ENCODE measurements around the gene TSPAN31. TPM values are rescaled to one million over a fixed set of nuclear protein-coding genes. Genes with fewer than 3 reads are reported as not detected.

The TSPAN31 gene
- total RNA-seq, 1 donor from 2014 or later, result 33.2 TPM

- H3K36me3 Mint-ChIP-seq, result no peaks in the 10 kb centered on the region
- H3K4me1 Mint-ChIP-seq, result peaks cover 4% of the 10 kb centered on the region
- H3K9me3 Mint-ChIP-seq, result no peaks in the 10 kb centered on the region
- H3K27me3 Mint-ChIP-seq (ENCODE audit: low read depth), result peaks cover 97% of the 10 kb centered on the region
- no peak for TF ChIP-seq CTCF (IDR thresholded peaks at IDR 0.05; ENCODE audit: unreplicated experiment)
- DNase-seq (ENCODE audit: low spot score in 2 of 2, unreplicated experiment in 2 of 2), result no peak
- no peak overlapping the region for H3K4me3 Mint-ChIP-seq
- no peak overlapping the region for H3K27ac Mint-ChIP-seq
Measured at GRCh38 chr12:57729321-57729844, 15.5 kb upstream of the TSPAN31 start.

GRCh38 chr12:57730336-57731067, 14.3 kb upstream of the TSPAN31 start:
- Mint-ChIP-seq H3K36me3 (no peaks in the 10 kb centered on the region), H3K27ac (no peak overlapping the region), H3K9me3 (no peaks in the 10 kb centered on the region), H3K4me3 (no peak overlapping the region), H3K27me3 (ENCODE audit: low read depth) (peaks cover 97% of the 10 kb centered on the region), H3K4me1 (peaks cover 4% of the 10 kb centered on the region)
- TF ChIP-seq CTCF (IDR thresholded peaks at IDR 0.05; ENCODE audit: unreplicated experiment), result no peak
- DNase-seq (ENCODE audit: low spot score in 2 of 2, unreplicated experiment in 2 of 2), result no peak

GRCh38 chr12:57731411-57732080, 13.3 kb upstream of the TSPAN31 start:
- Mint-ChIP-seq H3K27me3 (ENCODE audit: low read depth) (peaks cover 99% of the 10 kb centered on the region), H3K4me1 (peaks cover 4% of the 10 kb centered on the region), H3K9me3 (no peaks in the 10 kb centered on the region), H3K36me3 (no peaks in the 10 kb centered on the region), H3K27ac (no peak overlapping the region), H3K4me3 (no peak overlapping the region)
- TF ChIP-seq CTCF (IDR thresholded peaks at IDR 0.05; ENCODE audit: unreplicated experiment), result no peak
- no peak for DNase-seq (ENCODE audit: low spot score in 2 of 2, unreplicated experiment in 2 of 2)

- Mint-ChIP-seq H3K27ac (no peak overlapping the region), H3K4me1 (peaks cover 10% of the 10 kb centered on the region), H3K36me3 (no peaks in the 10 kb centered on the region), H3K9me3 (no peaks in the 10 kb centered on the region), H3K27me3 (ENCODE audit: low read depth) (peaks cover 100% of the 10 kb centered on the region), H3K4me3 (no peak overlapping the region)
- no peak for DNase-seq (ENCODE audit: low spot score in 2 of 2, unreplicated experiment in 2 of 2)
- TF ChIP-seq CTCF (IDR thresholded peaks at IDR 0.05; ENCODE audit: unreplicated experiment), result no peak
Measured at GRCh38 chr12:57732270-57732669, 12.6 kb upstream of the TSPAN31 start.

- H3K27ac Mint-ChIP-seq, result no peak overlapping the region
- no peaks in the 10 kb centered on the region for H3K9me3 Mint-ChIP-seq
- TF ChIP-seq CTCF (IDR thresholded peaks at IDR 0.05; ENCODE audit: unreplicated experiment), result no peak
- H3K36me3 Mint-ChIP-seq, result no peaks in the 10 kb centered on the region
- DNase-seq (ENCODE audit: low spot score in 2 of 2, unreplicated experiment in 2 of 2), result no peak
- H3K4me3 Mint-ChIP-seq, result no peak overlapping the region
- H3K4me1 Mint-ChIP-seq, result peaks cover 10% of the 10 kb centered on the region
- peaks cover 93% of the 10 kb centered on the region for H3K27me3 Mint-ChIP-seq (ENCODE audit: low read depth)
Measured at GRCh38 chr12:57732726-57733593, 11.9 kb upstream of the TSPAN31 start.

Measured in mesothelial cell of epicardium (in vitro differentiated cells).